ENCODE results near the gene C1orf87. TPM values are rescaled to one million over a fixed set of nuclear protein-coding genes. Genes with fewer than 3 reads are reported as not detected.

C1orf87 gene
- total RNA-seq, 4 donors from 2014 or later: not detected

DNA sequence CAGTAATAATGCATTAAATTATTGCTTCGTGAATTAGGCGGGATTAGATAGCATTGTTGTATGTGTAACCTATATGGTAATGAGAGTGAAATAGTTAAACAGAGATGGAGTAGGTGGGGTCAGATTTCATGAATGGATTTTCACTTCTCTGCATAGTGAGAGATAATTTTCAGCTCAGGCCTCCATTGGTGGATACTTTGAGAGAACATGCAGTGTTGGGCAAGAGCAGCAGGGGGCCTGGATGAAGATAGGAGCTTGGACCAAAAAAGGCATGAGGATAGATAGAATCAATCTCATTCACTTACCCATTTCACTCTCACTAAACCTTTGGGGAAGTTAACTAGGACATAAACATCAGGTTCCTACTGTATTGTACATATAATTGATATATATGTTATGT lies 39.5 kb upstream of the C1orf87 start:
- Histone ChIP-seq H3K4me3 (no peak overlapping the region), H3K27ac (no peak overlapping the region), H3K36me3 (no peaks in the 10 kb centered on the region), H3K9me3 (no peaks in the 10 kb centered on the region), H3K4me1 (no peaks in the 10 kb centered on the region), H3K27me3 (no peaks in the 10 kb centered on the region)
- no peak for DNase-seq (ENCODE audit: low spot score in 2 of 2)
- 95 to 97% methylated on average over 2 of the region's 2 CpGs for WGBS, 2 donors
- TF ChIP-seq POLR2A (IDR thresholded peaks at IDR 0.05) (no peak), EP300 (IDR thresholded peaks at IDR 0.05) (no peak), CTCF (IDR thresholded peaks at IDR 0.05) (no peak)

- WGBS, 2 donors: 84 to 89% methylated on average over 1 of the region's 1 CpG
- H3K27ac ChIP-seq: no peak overlapping the region
- no peaks in the 10 kb centered on the region for H3K4me1 ChIP-seq
- no peaks in the 10 kb centered on the region for H3K27me3 ChIP-seq
- no peak overlapping the region for H3K4me3 ChIP-seq
- TF ChIP-seq CTCF (IDR thresholded peaks at IDR 0.05) (no peak), EP300 (IDR thresholded peaks at IDR 0.05) (no peak), POLR2A (IDR thresholded peaks at IDR 0.05) (no peak)
- no peaks in the 10 kb centered on the region for H3K9me3 ChIP-seq
- H3K36me3 ChIP-seq: no peaks in the 10 kb centered on the region
- no peak for DNase-seq (ENCODE audit: low spot score in 2 of 2)
Observed at GRCh38 chr1:60111716-60112115, 38.1 kb upstream of the C1orf87 start.

GRCh38 chr1:60111118-60111517 lies 37.5 kb upstream of the C1orf87 start:
- Histone ChIP-seq H3K27me3 (no peaks in the 10 kb centered on the region), H3K36me3 (no peaks in the 10 kb centered on the region), H3K9me3 (no peaks in the 10 kb centered on the region), H3K27ac (no peak overlapping the region), H3K4me3 (no peak overlapping the region), H3K4me1 (no peaks in the 10 kb centered on the region)
- 94 to 98% methylated on average over 2 of the region's 2 CpGs for WGBS, 2 donors
- TF ChIP-seq CTCF (IDR thresholded peaks at IDR 0.05) (no peak), POLR2A (IDR thresholded peaks at IDR 0.05) (no peak), EP300 (IDR thresholded peaks at IDR 0.05) (no peak)
- no peak for DNase-seq (ENCODE audit: low spot score in 2 of 2)

DNA sequence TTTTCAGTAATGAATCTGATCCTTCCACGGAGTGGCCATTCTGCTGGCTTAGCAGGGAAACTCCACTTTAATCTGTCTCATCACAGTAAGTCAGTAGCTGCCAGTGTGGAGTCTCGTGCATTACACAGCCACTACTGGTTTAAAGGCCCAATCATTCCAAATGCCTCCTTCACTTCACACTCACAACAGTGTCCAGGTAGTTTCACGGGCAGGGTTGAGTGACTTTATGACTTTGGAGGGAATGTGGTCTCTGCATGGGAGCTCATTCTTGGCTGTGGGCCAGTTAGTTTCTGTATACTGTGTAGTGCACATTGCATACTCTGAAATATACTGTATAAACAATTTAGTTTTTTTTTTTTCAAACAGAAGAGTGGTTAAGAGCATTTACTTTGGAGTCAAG lies 34.6 kb upstream of the C1orf87 start:
- no peaks in the 10 kb centered on the region for H3K4me1 ChIP-seq
- WGBS, 2 donors: 70 to 72% methylated on average over 3 of the region's 3 CpGs
- no peak for DNase-seq (ENCODE audit: low spot score in 2 of 2)
- H3K27me3 ChIP-seq: no peaks in the 10 kb centered on the region
- no peaks in the 10 kb centered on the region for H3K36me3 ChIP-seq
- H3K9me3 ChIP-seq: no peaks in the 10 kb centered on the region
- TF ChIP-seq POLR2A (IDR thresholded peaks at IDR 0.05): no peak
- no peak for TF ChIP-seq CTCF (IDR thresholded peaks at IDR 0.05)
- no peak for TF ChIP-seq EP300 (IDR thresholded peaks at IDR 0.05)
- no peak overlapping the region for H3K27ac ChIP-seq
- no peak overlapping the region for H3K4me3 ChIP-seq

DNA sequence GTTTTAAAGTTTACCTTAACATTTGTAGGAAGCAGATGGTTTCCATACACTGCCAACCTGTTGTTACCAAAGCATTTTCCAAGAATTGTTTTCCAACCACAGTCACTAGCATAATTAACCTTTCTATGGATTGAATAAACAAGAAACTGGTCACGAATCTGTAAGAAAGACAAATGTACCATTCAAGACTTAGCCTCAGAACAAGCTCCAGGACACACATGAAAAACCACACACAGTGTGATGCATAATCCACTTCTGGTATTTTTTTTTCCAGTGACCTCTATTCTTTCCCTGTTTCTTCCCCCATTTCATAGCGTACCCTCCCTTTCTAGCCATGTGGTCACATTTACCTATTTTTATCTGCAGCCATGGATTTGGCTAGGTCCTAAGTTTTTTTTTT lies 29.6 kb upstream of the C1orf87 start:
- no peak overlapping the region for H3K4me3 ChIP-seq
- H3K9me3 ChIP-seq: no peaks in the 10 kb centered on the region
- H3K27ac ChIP-seq: no peak overlapping the region
- H3K36me3 ChIP-seq: no peaks in the 10 kb centered on the region
- no peak for DNase-seq (ENCODE audit: low spot score in 2 of 2)
- H3K27me3 ChIP-seq: no peaks in the 10 kb centered on the region
- H3K4me1 ChIP-seq: no peaks in the 10 kb centered on the region
- TF ChIP-seq POLR2A (IDR thresholded peaks at IDR 0.05) (no peak), EP300 (IDR thresholded peaks at IDR 0.05) (no peak), CTCF (IDR thresholded peaks at IDR 0.05) (no peak)
- WGBS, 2 donors: 32 to 42% methylated on average over 2 of the region's 2 CpGs

All from tibial nerve (tissue), 4 donors.